ENCODE data around the gene FASN. TPM values are rescaled to one million over a fixed set of nuclear protein-coding genes. Genes with fewer than 3 reads are reported as not detected.

FASN gene
- total RNA-seq, 2 experiments from 2014 or later: 209 to 212 TPM

DNA sequence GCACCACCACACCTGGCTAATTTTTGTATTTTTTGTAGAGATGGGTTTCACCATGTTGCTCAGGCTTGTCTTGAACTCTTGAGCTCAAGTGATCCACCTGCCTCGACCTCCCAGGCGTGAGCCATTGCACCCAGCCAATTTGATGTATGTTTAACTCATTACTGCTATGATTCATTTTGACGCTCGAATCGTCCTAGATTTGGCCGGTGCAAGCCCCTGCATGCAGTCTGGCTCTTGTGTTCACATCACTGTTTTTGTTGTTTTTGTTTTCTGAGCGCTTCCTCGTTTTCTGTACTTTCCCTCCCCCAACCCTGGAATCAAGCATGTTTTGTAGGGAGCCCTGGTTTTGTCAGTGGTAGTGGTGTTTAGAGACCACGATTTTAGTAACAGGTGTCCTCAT is 24.6 kb downstream of the FASN start:
- Mint-ChIP-seq H3K36me3 (peaks cover 2% of the 10 kb centered on the region), H3K27me3 (no peaks in the 10 kb centered on the region)
- CTCF ChIA-PET: interaction anchor here (0.7 kb wide), 1 partner anchor 43 kb away, joined by 3 read pairs; no protein-coding TSS in a partner anchor

DNA sequence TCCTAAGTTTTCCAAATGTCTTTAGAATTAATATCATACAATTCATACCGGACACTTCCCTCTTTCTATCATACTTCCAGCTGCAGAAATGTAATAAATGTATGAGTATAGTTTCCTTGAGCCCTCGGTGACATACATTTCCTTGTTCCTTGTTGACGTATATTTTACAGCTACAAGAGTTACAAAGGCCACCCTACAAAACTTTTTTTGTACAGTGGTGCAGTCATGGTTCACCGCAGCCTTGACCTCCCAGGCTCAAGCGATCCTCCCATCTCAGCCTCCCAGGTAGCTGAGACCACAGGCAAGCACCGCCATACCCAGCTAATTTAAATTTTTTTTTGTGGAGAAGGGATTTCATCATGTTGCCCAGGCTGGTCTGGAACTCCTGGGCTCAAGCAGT is 25.2 kb downstream of the FASN start:
- H3K4me1 Mint-ChIP-seq (ENCODE audit: low read depth): no peaks in the 10 kb centered on the region
- intact Hi-C loops (cut with micrococcal nuclease): no loop called here
- no peak for DNase-seq
- ChIA-PET POLR2A (interaction anchor here (0.6 kb wide), 1 partner anchor 166 kb away, joined by 4 read pairs; no protein-coding TSS in a partner anchor), CTCF (interaction anchor here (0.7 kb wide), 1 partner anchor 42 kb away, joined by 3 read pairs; no protein-coding TSS in a partner anchor)
- no peaks in the 10 kb centered on the region for H3K27me3 Mint-ChIP-seq
- H3K27ac Mint-ChIP-seq: no peak overlapping the region
- H3K4me3 Mint-ChIP-seq: no peak overlapping the region
- H3K9me3 Mint-ChIP-seq: no peaks in the 10 kb centered on the region
- no peaks in the 10 kb centered on the region for H3K36me3 Mint-ChIP-seq

More for the DNA sequence above, 24.6 kb downstream of the FASN start:
- DNase-seq: no peak
- POLR2A ChIA-PET: interaction anchor here (1.0 kb wide), 1 partner anchor 25 kb away, joined by 7 read pairs; the partner anchor contains the start of gene FASN
- H3K4me1 Mint-ChIP-seq (ENCODE audit: low read depth): no peaks in the 10 kb centered on the region
- H3K27ac Mint-ChIP-seq: no peak overlapping the region
- no peaks in the 10 kb centered on the region for H3K9me3 Mint-ChIP-seq
- intact Hi-C loops (cut with micrococcal nuclease): no loop called here
- no peak overlapping the region for H3K4me3 Mint-ChIP-seq

DNA sequence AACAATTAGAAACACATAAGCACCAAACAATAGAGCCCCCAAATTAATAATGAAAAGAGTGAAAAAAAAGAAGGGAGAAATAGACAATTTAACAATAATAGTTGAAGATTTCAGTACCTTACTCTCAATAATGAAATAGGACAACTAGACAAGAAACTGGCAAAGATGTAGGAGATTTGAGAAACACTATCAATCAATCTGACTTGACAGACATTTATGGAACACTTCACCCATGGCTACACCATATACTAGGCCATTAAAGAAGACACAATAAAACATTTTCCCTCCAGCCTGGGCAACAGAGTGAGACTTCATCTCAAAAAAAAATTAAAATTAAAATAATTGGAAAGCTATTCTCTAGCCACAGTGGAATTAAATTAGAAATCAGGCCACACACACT is 27.4 kb downstream of the FASN start:
- intact Hi-C loops (cut with micrococcal nuclease): no loop called here
- Mint-ChIP-seq H3K27me3 (no peaks in the 10 kb centered on the region), H3K27ac (no peak overlapping the region), H3K9me3 (no peaks in the 10 kb centered on the region), H3K36me3 (no peaks in the 10 kb centered on the region), H3K4me3 (no peak overlapping the region), H3K4me1 (ENCODE audit: low read depth) (peaks cover 3% of the 10 kb centered on the region)
- CTCF ChIA-PET: interaction anchor here (1.0 kb wide), 1 partner anchor 135 kb away, joined by 3 read pairs; no protein-coding TSS in a partner anchor
- DNase-seq: no peak
- POLR2A ChIA-PET: no interaction called here

DNA sequence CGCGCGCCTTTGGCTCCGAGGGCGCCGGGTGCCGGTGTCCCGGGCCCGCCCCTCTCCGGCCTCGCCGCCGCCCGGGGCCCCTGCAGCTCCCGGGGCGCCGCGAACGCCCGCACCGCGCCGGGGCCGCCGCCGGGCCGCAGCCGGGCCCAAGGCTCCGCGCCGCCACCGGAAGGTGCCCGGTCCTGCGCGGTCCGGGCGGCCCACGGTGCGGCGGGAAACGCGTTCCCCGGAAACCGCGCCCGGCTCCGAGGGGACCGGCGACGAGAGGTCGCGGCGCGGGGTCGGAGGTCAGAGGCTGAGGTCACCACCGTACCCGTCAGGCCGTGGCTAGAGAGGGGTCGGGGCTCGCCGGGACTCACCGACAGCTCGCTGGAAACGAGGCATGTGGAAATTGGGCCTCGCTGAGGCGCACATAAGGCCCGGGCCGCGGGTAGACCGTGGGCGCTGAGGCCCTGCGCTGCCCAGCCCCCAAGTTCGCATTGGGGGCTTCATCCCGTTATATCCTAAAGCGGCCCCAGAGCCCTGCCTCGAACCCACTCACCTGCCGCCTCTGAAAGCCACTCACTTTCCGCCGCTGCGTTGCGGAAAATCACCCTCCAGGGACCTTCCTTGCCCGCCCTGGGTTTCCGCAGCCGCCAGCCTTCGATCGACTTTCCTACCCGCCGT is 32.3 kb downstream of the FASN start, which contains the start of gene DUS1L:
TSS of gene DUS1L (minus strand) at position 167 of the 666 bp plus-strand sequence. CDS start 745 bp downstream, outside the sequence.
- CTCF ChIA-PET: interaction anchor here (0.6 to 4.4 kb wide), 5 partner anchors 35 to 196 kb away, joined by 3 to 17 read pairs (median 4); no protein-coding TSS in a partner anchor
- H3K9me3 Mint-ChIP-seq: no peaks in the 10 kb centered on the region
- peak within 1 kb of the TSS; percentile 82 for H3K27ac Mint-ChIP-seq
- H3K27me3 Mint-ChIP-seq: no peaks in the 10 kb centered on the region
- DNase-seq: peak; percentile 78
- H3K4me1 Mint-ChIP-seq (ENCODE audit: low read depth): peaks cover 9% of the 10 kb centered on the region
- peaks cover 2% of the 10 kb centered on the region for H3K36me3 Mint-ChIP-seq
- peak within 1 kb of the TSS; percentile 85 for H3K4me3 Mint-ChIP-seq
- POLR2A ChIA-PET: interaction anchor here (0.6 to 2.3 kb wide), 7 partner anchors 9 to 33 kb away, joined by 3 to 5 read pairs (median 4); partner anchors contain the start of gene DCXR
- intact Hi-C loops (cut with micrococcal nuclease): loop anchor here (10.0 kb wide), 1 partner anchor 89 kb away; no protein-coding TSS in a partner anchor

DNA sequence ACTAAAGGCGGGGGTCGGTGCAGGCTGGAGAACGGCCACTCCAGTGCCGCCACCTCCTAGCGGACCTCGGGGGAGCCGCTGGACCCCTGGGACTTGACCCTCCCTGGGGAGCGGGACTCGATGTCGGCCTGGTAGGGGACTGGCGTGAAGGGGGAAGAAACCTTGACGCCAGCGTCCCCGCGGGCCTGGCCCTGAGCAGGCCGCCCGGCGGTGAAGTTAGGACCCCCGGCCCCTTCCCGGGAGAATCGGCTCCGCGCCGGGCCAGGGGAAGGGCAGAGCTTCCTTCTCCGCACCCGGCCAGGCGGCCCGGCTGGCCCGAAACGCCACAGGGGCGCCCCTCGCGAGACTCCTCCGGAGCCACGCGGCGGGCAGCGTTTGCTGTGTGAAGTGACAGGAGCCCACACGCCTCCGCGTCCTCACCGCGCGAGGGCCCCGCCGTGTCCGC is 32.8 kb downstream of the FASN start:
- ChIA-PET POLR2A (interaction anchor here (0.6 to 2.3 kb wide), 6 partner anchors 8 to 33 kb away, joined by 3 to 5 read pairs (median 4); partner anchors contain the start of gene DCXR), CTCF (interaction anchor here (0.6 to 4.4 kb wide), 3 partner anchors 35 to 196 kb away, joined by 3 to 17 read pairs (median 3); no protein-coding TSS in a partner anchor)
- Mint-ChIP-seq H3K36me3 (peaks cover 2% of the 10 kb centered on the region), H3K4me3 (peak overlapping the region; percentile 72), H3K9me3 (no peaks in the 10 kb centered on the region), H3K27ac (no peak overlapping the region), H3K4me1 (ENCODE audit: low read depth) (peaks cover 9% of the 10 kb centered on the region), H3K27me3 (no peaks in the 10 kb centered on the region)
- DNase-seq: peak; percentile 39
- intact Hi-C loops (cut with micrococcal nuclease): loop anchor here (10.0 kb wide), 1 partner anchor 90 kb away; no protein-coding TSS in a partner anchor

DNA sequence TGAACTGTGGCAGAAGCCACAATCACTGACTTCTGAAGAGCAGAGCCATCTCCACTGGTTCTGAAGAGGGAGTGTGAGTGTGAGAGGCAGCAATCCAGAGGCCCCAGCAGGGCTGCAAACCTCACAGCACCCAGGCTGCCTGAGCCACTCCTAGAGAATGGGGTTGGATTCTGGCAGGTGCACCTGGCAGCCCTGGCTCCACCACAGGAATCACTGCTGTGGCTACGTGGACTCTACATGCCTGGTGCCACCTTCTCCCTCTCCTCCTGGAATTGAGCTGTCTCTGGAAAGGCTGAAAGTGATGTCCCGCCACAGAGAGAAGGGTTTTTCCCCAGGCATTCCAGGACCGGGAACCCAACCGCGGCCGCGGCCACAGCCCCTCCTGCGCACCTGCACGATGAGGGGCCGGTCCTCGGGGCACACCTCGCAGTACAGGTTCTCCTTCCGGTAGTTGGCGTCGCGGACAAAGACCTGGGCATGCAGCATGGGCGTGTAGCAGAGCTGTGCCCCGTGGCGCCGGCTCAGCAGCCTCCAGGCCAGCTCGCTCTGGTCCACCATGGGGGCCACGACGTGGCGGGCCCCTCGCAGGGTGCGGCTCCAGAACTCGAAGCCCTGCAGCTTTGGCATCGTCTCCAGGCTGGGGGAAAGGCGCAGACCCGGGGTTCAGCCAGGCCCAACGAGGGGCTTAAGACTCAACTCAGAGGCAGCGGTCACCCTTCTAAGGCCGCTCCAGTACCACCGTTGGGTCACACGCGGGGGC is 33.4 kb downstream of the FASN start:
- POLR2A ChIA-PET: interaction anchor here (1.0 to 2.3 kb wide), 4 partner anchors 13 to 29 kb away, joined by 3 to 5 read pairs (median 4); partner anchors contain the start of genes DCXR, GPS1 and RFNG
- H3K4me1 Mint-ChIP-seq (ENCODE audit: low read depth): peaks cover 9% of the 10 kb centered on the region
- H3K9me3 Mint-ChIP-seq: no peaks in the 10 kb centered on the region
- DNase-seq: no peak
- CTCF ChIA-PET: interaction anchor here (0.9 to 4.4 kb wide), 2 partner anchors 34 to 105 kb away, joined by 3 to 17 read pairs; no protein-coding TSS in a partner anchor
- H3K4me3 Mint-ChIP-seq: peak overlapping the region; percentile 72
- no peaks in the 10 kb centered on the region for H3K27me3 Mint-ChIP-seq
- peak overlapping the region; percentile 23 for H3K27ac Mint-ChIP-seq
- intact Hi-C loops (cut with micrococcal nuclease): loop anchor here (10.0 kb wide), 1 partner anchor 90 kb away; no protein-coding TSS in a partner anchor
- H3K36me3 Mint-ChIP-seq: peaks cover 2% of the 10 kb centered on the region

DNA sequence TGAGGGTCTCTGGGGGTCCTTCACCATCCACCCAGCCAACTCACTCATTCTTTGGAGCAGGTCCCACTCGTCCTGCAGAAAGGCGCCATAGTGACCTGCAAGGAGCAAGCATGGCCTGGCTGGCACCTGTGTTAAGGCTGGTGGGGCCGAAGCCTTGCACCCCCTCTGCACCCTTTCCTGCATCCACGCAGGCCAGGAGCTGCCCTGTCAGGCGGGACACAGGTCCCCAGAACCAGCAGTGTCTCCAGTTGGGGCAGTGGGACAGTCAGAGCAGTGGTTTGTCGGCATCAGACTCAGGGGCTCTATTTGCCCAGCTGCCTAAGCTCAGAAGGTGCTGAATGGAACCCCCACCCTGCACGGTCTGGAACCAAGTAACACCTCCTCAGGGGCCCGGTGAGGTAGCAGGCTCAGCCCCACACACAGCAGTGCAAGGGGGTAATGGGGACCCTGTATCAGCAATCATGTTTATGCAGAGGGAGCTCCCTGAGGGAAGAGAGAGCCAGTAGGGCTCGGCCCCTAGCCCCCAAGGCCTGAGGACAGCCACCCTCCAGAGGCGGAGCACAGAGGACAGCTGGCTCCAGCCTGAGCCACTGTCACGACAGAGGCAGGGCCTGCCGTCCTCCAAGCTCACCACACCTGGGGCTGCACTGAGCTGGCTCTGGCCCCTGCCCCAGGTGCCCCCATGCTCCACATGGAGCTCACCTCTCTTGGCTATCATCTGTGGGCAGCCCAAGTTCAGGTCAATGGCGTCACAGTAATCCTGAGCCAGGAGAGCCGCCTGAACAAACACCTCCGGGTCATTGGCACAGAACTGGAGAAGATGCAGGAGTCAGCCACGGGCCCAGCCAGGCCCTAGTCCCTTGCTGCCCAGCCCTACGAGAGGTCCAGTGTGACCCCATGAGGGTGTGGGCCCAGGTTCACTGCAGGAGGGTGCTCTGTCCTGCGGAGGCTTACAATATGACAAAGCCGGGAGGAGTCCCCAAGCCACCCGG is 34.3 kb downstream of the FASN start:
- no peak for DNase-seq
- peak overlapping the region; percentile 72 for H3K4me3 Mint-ChIP-seq
- peaks cover 2% of the 10 kb centered on the region for H3K36me3 Mint-ChIP-seq
- H3K4me1 Mint-ChIP-seq (ENCODE audit: low read depth): peaks cover 9% of the 10 kb centered on the region
- ChIA-PET POLR2A (interaction anchor here (1.0 kb wide), 1 partner anchor 12 kb away, joined by 3 read pairs; the partner anchor contains the start of genes GPS1 and RFNG), CTCF (interaction anchor here (4.4 kb wide), 1 partner anchor 33 kb away, joined by 17 read pairs; no protein-coding TSS in a partner anchor)
- intact Hi-C loops (cut with micrococcal nuclease): loop anchor here (10.0 kb wide), 1 partner anchor 91 kb away; no protein-coding TSS in a partner anchor
- H3K27ac Mint-ChIP-seq: peak overlapping the region; percentile 23
- H3K9me3 Mint-ChIP-seq: no peaks in the 10 kb centered on the region
- H3K27me3 Mint-ChIP-seq: no peaks in the 10 kb centered on the region

DNA sequence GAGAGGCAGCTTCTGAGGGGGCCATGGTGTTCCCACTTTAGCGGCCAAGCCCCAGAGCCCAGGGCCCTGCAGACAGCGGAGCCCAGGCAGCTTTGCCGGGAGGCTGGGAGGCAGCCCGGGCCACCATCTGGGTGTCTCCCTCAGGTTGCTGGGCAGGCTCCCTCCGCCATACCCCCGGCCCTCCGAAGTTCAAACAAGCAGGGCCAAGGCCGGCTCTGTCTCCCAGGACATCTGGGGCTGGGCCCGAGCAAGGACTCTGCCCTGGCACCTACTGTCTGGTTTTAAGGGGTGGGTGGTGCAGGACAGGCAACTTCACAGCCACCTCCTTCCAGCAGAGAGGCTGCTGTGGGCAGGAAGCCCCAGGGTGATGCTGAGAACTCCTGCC is 35.1 kb downstream of the FASN start:
- no peak for DNase-seq
- Mint-ChIP-seq H3K4me1 (ENCODE audit: low read depth) (peaks cover 9% of the 10 kb centered on the region), H3K27me3 (no peaks in the 10 kb centered on the region), H3K4me3 (no peak overlapping the region), H3K36me3 (peaks cover 4% of the 10 kb centered on the region), H3K27ac (no peak overlapping the region), H3K9me3 (no peaks in the 10 kb centered on the region)
- intact Hi-C loops (cut with micrococcal nuclease): loop anchor here (10.0 kb wide), 1 partner anchor 92 kb away; no protein-coding TSS in a partner anchor
- ChIA-PET CTCF (interaction anchor here (4.4 kb wide), 1 partner anchor 33 kb away, joined by 17 read pairs; no protein-coding TSS in a partner anchor), POLR2A (no interaction called here)

DNA sequence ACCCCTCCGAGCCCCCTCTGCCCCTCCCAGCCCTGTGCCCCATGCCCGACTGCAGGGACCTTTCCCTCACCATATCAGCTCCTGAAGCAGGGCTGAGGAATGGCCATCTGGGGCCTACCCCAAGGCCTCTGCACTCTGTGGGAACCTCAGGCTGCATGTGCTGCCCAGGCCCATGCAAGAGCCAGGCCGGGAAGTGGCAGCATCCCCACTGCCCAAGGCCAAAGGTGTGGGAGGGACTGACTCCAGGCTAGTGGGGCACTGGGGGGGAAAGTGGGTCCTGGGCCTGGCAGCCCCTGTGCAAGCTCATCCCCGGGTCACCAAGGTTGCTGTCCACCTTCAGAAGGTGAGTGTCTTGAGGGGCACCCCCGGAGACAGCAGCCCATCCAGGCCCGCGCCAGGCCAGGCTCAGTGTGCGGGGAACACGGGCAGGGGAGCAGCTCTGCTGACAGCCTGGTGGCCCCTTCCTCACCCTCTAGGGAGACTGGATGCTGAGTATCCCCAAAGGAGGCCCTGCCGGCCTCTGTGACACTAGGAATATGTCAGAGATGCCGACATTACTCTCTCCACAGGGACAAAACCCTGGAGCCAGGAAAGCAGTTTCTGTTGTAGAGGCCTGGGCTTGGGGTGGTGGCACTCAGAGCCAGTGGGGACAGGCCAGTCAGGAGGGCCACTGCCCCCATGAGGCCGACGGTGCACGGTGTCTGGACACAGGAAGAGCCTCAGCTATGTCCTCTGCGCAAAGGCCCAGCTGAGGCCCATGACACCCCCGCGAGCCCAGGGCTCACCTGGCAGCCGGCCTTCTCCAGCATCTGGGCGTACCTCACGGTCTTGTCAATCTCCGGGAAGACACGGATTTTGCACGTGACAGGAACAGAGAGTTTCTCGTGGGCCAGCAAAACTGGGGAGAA is 35.7 kb downstream of the FASN start:
- CTCF ChIA-PET: interaction anchor here (4.4 kb wide), 1 partner anchor 32 kb away, joined by 17 read pairs; no protein-coding TSS in a partner anchor
- POLR2A ChIA-PET: no interaction called here

More for the DNA sequence above, 35.7 kb downstream of the FASN start:
- Mint-ChIP-seq H3K27me3 (no peaks in the 10 kb centered on the region), H3K36me3 (peaks cover 8% of the 10 kb centered on the region), H3K9me3 (no peaks in the 10 kb centered on the region), H3K4me3 (no peak overlapping the region), H3K4me1 (ENCODE audit: low read depth) (peaks cover 9% of the 10 kb centered on the region), H3K27ac (no peak overlapping the region)
- DNase-seq: no peak
- intact Hi-C loops (cut with micrococcal nuclease): loop anchor here (10.0 kb wide), 1 partner anchor 92 kb away; no protein-coding TSS in a partner anchor

Data from activated CD4-positive, alpha-beta memory T cell treated with anti-CD3 and anti-CD28 coated beads for 36 hours (primary cell).